22Rv1 (cell line): ENCODE measurements around the gene PCSK5.

Experiments used
- ZFX ChIP-seq: fragments of 450-650 bp; IDR thresholded peaks from 2 replicates; pipeline ENCODE4 v1.6.1; 2017; ENCODE audit warnings: antibody characterized with exemption, borderline replicate concordance
- TF ChIP-seq, protein P1 (sequence below): fragments of 450-650 bp; IDR thresholded peaks from 2 replicates; pipeline ENCODE4 v1.5.1; 2017; ENCODE audit warnings: mild to moderate bottlenecking

- TF ChIP-seq, protein P1, sequence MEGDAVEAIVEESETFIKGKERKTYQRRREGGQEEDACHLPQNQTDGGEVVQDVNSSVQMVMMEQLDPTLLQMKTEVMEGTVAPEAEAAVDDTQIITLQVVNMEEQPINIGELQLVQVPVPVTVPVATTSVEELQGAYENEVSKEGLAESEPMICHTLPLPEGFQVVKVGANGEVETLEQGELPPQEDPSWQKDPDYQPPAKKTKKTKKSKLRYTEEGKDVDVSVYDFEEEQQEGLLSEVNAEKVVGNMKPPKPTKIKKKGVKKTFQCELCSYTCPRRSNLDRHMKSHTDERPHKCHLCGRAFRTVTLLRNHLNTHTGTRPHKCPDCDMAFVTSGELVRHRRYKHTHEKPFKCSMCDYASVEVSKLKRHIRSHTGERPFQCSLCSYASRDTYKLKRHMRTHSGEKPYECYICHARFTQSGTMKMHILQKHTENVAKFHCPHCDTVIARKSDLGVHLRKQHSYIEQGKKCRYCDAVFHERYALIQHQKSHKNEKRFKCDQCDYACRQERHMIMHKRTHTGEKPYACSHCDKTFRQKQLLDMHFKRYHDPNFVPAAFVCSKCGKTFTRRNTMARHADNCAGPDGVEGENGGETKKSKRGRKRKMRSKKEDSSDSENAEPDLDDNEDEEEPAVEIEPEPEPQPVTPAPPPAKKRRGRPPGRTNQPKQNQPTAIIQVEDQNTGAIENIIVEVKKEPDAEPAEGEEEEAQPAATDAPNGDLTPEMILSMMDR = no peak
- TF ChIP-seq ZFX = no peak
Measured at GRCh38 chr9:76373784-76374474, 483.5 kb downstream of the PCSK5 start.
